HEK293 (cell line): ENCODE results near the gene ACTRT2.

ENCODE experiments used
- CTCF ChIA-PET: fragments of 350-600 bp; formaldehyde crosslinking; extraction: SDS; loops from one replicate; lab custom pipeline; 2021; ENCODE audit warnings: antibody characterized with exemption; lab: Yijun Ruan, JAX
- POLR2A ChIA-PET: fragments of 300-600 bp; formaldehyde crosslinking; extraction: SDS; loops from one replicate; lab custom pipeline; 2020; ENCODE audit warnings: antibody characterized with exemption, inconsistent platforms; lab: Yijun Ruan, JAX
- H3K27ac ChIP-seq: fragments of 200-500 bp; sonication (Bioruptor generic); 2 replicates; pipeline ENCODE4 v1.5.1; 2014; ENCODE audit warnings: low read depth, low read length, control low read depth, inconsistent platforms; ENCODE audit errors: extremely low read depth
- H3K36me3 ChIP-seq, 2 experiments: fragments of 200-500 bp in 1 of 2; sonication (Bioruptor generic) in 1 of 2; 1 replicate in 1 of 2; 2 replicates in 1 of 2; pipeline ENCODE4 v1.5.1; 2014 to 2017; ENCODE audit warnings: inconsistent platforms in 2 of 2, low read length in 2 of 2; ENCODE audit not compliant: control insufficient read depth in 2 of 2, insufficient read depth in 1 of 2
- H3K4me1 ChIP-seq: fragments of 200-500 bp; sonication (Bioruptor generic); 2 replicates; pipeline ENCODE4 v1.5.1; 2014; ENCODE audit warnings: mild to moderate bottlenecking, low read length, inconsistent platforms; ENCODE audit not compliant: control insufficient read depth, insufficient read depth
- H3K4me3 ChIP-seq: 2 replicates; pipeline ENCODE4 v1.5.1; 2011; ENCODE audit warnings: low read depth, mild to moderate bottlenecking, control low read depth, low read length, moderate library complexity
- H3K9me3 ChIP-seq: fragments of 200-500 bp; sonication (Bioruptor generic); 2 replicates; pipeline ENCODE4 v1.5.1; 2014; ENCODE audit warnings: low read depth, low read length, inconsistent platforms; ENCODE audit not compliant: control insufficient read depth, insufficient read depth
- BCL11B ChIP-seq: fragments of 450-650 bp; formaldehyde crosslinking; IDR thresholded peaks from 2 replicates; pipeline ENCODE4 v1.5.1; 2016; ENCODE audit warnings: low read depth, missing biosample characterization, missing genetic modification characterization
- RBAK ChIP-seq: fragments of 450-650 bp; formaldehyde crosslinking; IDR thresholded peaks from 2 replicates; pipeline ENCODE4 v1.5.1; 2016; ENCODE audit warnings: missing biosample characterization, missing genetic modification characterization
- REPIN1 ChIP-seq: fragments of 450-650 bp; formaldehyde crosslinking; IDR thresholded peaks from 2 replicates; pipeline ENCODE4 v1.5.1; 2017; ENCODE audit warnings: missing biosample characterization, missing genetic modification characterization, low read depth
- SP7 ChIP-seq: fragments of 450-650 bp; formaldehyde crosslinking; IDR thresholded peaks from 2 replicates; pipeline ENCODE4 v1.5.1; 2016; ENCODE audit warnings: missing biosample characterization, missing genetic modification characterization
- TRIM28 ChIP-seq: IDR thresholded peaks from 2 replicates; pipeline ENCODE4 v1.6.1; 2011; ENCODE audit warnings: low read length, control low read depth, borderline replicate concordance
- YY2 ChIP-seq: fragments of 450-650 bp; formaldehyde crosslinking; IDR thresholded peaks from 2 replicates; pipeline ENCODE4 v1.5.1; 2016; ENCODE audit warnings: missing biosample characterization, missing genetic modification characterization
- ZBTB11 ChIP-seq: fragments of 450-650 bp; formaldehyde crosslinking; conservative IDR thresholded peaks from 2 replicates; pipeline ENCODE4 v1.5.1; 2016; ENCODE audit warnings: low read depth, missing biosample characterization, missing genetic modification characterization
- ZNF138 ChIP-seq: fragments of 450-650 bp; formaldehyde crosslinking; IDR thresholded peaks from 2 replicates; pipeline ENCODE4 v1.5.1; 2016; ENCODE audit warnings: missing biosample characterization, missing genetic modification characterization, borderline replicate concordance
- ZNF239 ChIP-seq: fragments of 450-650 bp; formaldehyde crosslinking; IDR thresholded peaks from 2 replicates; pipeline ENCODE4 v1.5.1; 2016; ENCODE audit warnings: missing biosample characterization, missing genetic modification characterization
- ZNF292 ChIP-seq: fragments of 450-650 bp; formaldehyde crosslinking; IDR thresholded peaks from 2 replicates; pipeline ENCODE4 v1.5.1; 2016; ENCODE audit warnings: low read depth, missing biosample characterization, missing genetic modification characterization, borderline replicate concordance
- ZNF302 ChIP-seq: fragments of 450-650 bp; formaldehyde crosslinking; IDR thresholded peaks from 2 replicates; pipeline ENCODE4 v1.5.1; 2016; ENCODE audit warnings: missing biosample characterization, missing genetic modification characterization, low read depth
- ZNF335 ChIP-seq: fragments of 450-650 bp; formaldehyde crosslinking; conservative IDR thresholded peaks from 2 replicates; pipeline ENCODE4 v1.5.1; 2016; ENCODE audit warnings: missing biosample characterization, missing genetic modification characterization
- ZNF366 ChIP-seq: fragments of 450-650 bp; formaldehyde crosslinking; conservative IDR thresholded peaks from 2 replicates; pipeline ENCODE4 v1.5.1; 2016; ENCODE audit warnings: missing biosample characterization, missing genetic modification characterization
- ZNF426 ChIP-seq: fragments of 450-650 bp; formaldehyde crosslinking; IDR thresholded peaks from 2 replicates; pipeline ENCODE4 v1.5.1; 2017; ENCODE audit warnings: missing biosample characterization, missing genetic modification characterization, mild to moderate bottlenecking, inconsistent platforms, moderate library complexity
- ZNF488 ChIP-seq: fragments of 450-650 bp; formaldehyde crosslinking; IDR thresholded peaks from 2 replicates; pipeline ENCODE4 v1.5.1; 2016; ENCODE audit warnings: missing biosample characterization, missing genetic modification characterization
- ZNF510 ChIP-seq: fragments of 450-650 bp; formaldehyde crosslinking; IDR thresholded peaks from 2 replicates; pipeline ENCODE4 v1.5.1; 2018; ENCODE audit warnings: mild to moderate bottlenecking, missing genetic modification characterization, missing biosample characterization; ENCODE audit not compliant: insufficient replicate concordance
- ZNF585B ChIP-seq: fragments of 450-650 bp; formaldehyde crosslinking; IDR thresholded peaks from 2 replicates; pipeline ENCODE4 v1.5.1; 2016; ENCODE audit warnings: missing biosample characterization, missing genetic modification characterization
- ZNF600 ChIP-seq: fragments of 450-650 bp; formaldehyde crosslinking; IDR thresholded peaks from 2 replicates; pipeline ENCODE4 v1.5.1; 2016; ENCODE audit warnings: missing biosample characterization, missing genetic modification characterization
- ZNF645 ChIP-seq: fragments of 450-650 bp; formaldehyde crosslinking; IDR thresholded peaks from 2 replicates; pipeline ENCODE4; 2016; ENCODE audit warnings: missing biosample characterization, missing genetic modification characterization
- ZNF664 ChIP-seq: fragments of 450-650 bp; formaldehyde crosslinking; IDR thresholded peaks from 2 replicates; pipeline ENCODE4 v1.5.1; 2016; ENCODE audit warnings: missing biosample characterization, missing genetic modification characterization
- ZNF692 ChIP-seq: fragments of 450-650 bp; formaldehyde crosslinking; IDR thresholded peaks from 2 replicates; pipeline ENCODE4 v1.5.1; 2016; ENCODE audit warnings: missing biosample characterization, missing genetic modification characterization
- ZNF785 ChIP-seq: fragments of 450-650 bp; formaldehyde crosslinking; IDR thresholded peaks from 2 replicates; pipeline ENCODE4 v1.5.1; 2016; ENCODE audit warnings: missing biosample characterization, missing genetic modification characterization
- ZNF792 ChIP-seq: fragments of 450-650 bp; formaldehyde crosslinking; IDR thresholded peaks from 2 replicates; pipeline ENCODE4 v1.5.1; 2016; ENCODE audit warnings: missing biosample characterization, missing genetic modification characterization
- ZNF837 ChIP-seq: fragments of 450-650 bp; formaldehyde crosslinking; IDR thresholded peaks from 2 replicates; pipeline ENCODE4 v1.5.1; 2016; ENCODE audit warnings: missing biosample characterization, missing genetic modification characterization
- ZNF843 ChIP-seq: fragments of 450-650 bp; formaldehyde crosslinking; IDR thresholded peaks from 2 replicates; pipeline ENCODE4 v1.5.1; 2016; ENCODE audit warnings: missing biosample characterization, missing genetic modification characterization
- ZSCAN30 ChIP-seq: fragments of 450-650 bp; IDR thresholded peaks from 2 replicates; pipeline ENCODE4 v1.5.1; 2018; ENCODE audit warnings: missing biosample characterization, mild to moderate bottlenecking, missing genetic modification characterization, moderate library complexity

ACTRT2 gene

GRCh38 chr1:3026124-3026523 lies 4.9 kb downstream of the ACTRT2 start (continued):
- TF ChIP-seq ZBTB11 (tag by site-specific recombination), result no peak
- TF ChIP-seq RBAK (tag by site-specific recombination), result no peak
- peak; percentile 11; the same call in 1 of the 2 replicates for TF ChIP-seq ZNF585B (tag by site-specific recombination)
- TF ChIP-seq ZNF792, result no peak
- TF ChIP-seq ZSCAN30 (tag by site-specific recombination), result no peak
- no peak for TF ChIP-seq ZNF837
- TF ChIP-seq ZNF488 (tag by site-specific recombination), result 0 out of 2 replicates have a peak, but pooled peaks have one; percentile 44
- TF ChIP-seq ZNF785 (tag by site-specific recombination), result 0 out of 2 replicates have a peak, but pooled peaks have one; percentile 53
- no peak for TF ChIP-seq ZNF366 (tag by site-specific recombination)
- TF ChIP-seq ZNF600 (tag by site-specific recombination), result no peak
- no peak for TF ChIP-seq ZNF664 (tag by site-specific recombination)
- TF ChIP-seq REPIN1 (tag by site-specific recombination), result no peak
- TF ChIP-seq, all 188 proteins: peak for 22

GRCh38 chr1:3026581-3027391 lies 5.5 kb downstream of the ACTRT2 start:
- Histone ChIP-seq H3K36me3 (no peaks in the 10 kb centered on the region), H3K4me1 (no peaks in the 10 kb centered on the region), H3K27ac (no peak overlapping the region), H3K4me3 (no peak overlapping the region), H3K9me3 (no peaks in the 10 kb centered on the region)
- TF ChIP-seq ZNF239 (tag by site-specific recombination), result no peak
- no peak for TF ChIP-seq ZNF292
- TF ChIP-seq ZNF302 (tag by site-specific recombination), result no peak
- no peak for TF ChIP-seq ZNF510 (tag by site-specific recombination)
- CTCF ChIA-PET, result interaction anchor here (0.7 kb wide), 1 partner anchor 10 kb away, joined by 3 read pairs; no protein-coding TSS in a partner anchor
- POLR2A ChIA-PET, result interaction anchor here (0.6 kb wide), 1 partner anchor 735 kb away, joined by 5 read pairs; no protein-coding TSS in a partner anchor

- Histone ChIP-seq H3K4me1 (no peaks in the 10 kb centered on the region), H3K36me3 (no peaks in the 10 kb centered on the region), H3K9me3 (no peaks in the 10 kb centered on the region), H3K27ac (no peak overlapping the region), H3K4me3 (no peak overlapping the region)
- ChIA-PET CTCF (interaction anchor here (0.6 kb wide), 1 partner anchor 637 kb away, joined by 3 read pairs; no protein-coding TSS in a partner anchor), POLR2A (interaction anchor here (0.6 kb wide), 2 partner anchors 229 to 734 kb away, joined by 5 read pairs; no protein-coding TSS in a partner anchor)
- no peak for TF ChIP-seq YY2 (tag by site-specific recombination)
- no peak for TF ChIP-seq BCL11B
- TF ChIP-seq ZNF692, result no peak
- TF ChIP-seq ZNF645 (tag by site-specific recombination), result no peak
- no peak for TF ChIP-seq SP7
- TF ChIP-seq ZNF138, result no peak
- no peak for TF ChIP-seq ZNF837
- TF ChIP-seq ZNF335, result no peak
- no peak for TF ChIP-seq ZNF426 (tag by site-specific recombination)
- TF ChIP-seq ZNF843 (tag by site-specific recombination), result no peak
- no peak for TF ChIP-seq TRIM28
These were observed 6.5 kb downstream of the ACTRT2 start for GRCh38 chr1:3027611-3028371.
